Measurements from ENCODE around the gene RAPGEF4. TPM values are rescaled to one million over a fixed set of nuclear protein-coding genes. Genes with fewer than 3 reads are reported as not detected.

RAPGEF4 gene
- total and polyA plus RNA-seq, 2 of the 13 experiments (the other 11 are each of a cell fraction or from before 2014, with no cell fraction given): 0.78 to 0.91 TPM

DNA sequence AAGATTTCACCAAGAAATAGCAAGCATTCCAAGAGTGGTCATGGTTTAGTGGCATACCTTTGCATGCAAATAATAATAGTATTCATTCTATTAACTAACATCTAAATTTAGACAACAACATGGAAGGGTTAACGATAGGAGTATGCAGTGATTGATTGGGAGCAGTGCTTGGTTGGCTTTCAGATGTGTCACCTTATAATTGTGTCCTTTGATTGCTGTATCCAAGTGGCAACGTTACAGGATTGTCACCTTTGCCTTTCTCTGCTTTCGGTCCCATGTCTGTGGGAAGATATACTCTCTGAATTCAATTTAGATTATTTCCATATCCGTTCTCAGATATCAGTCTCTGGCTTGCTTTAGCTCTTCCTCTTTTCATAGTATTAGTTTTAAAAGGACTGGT is 187.2 kb downstream of the RAPGEF4 start:
- no peak for DNase-seq (ENCODE audit: low spot score)

More for the DNA sequence above, 187.2 kb downstream of the RAPGEF4 start:
- WGBS (ENCODE audit: low lambda C conversion rate): 13% methylated on average over 4 of the region's 4 CpGs
- in situ Hi-C loops (cut with HindIII; ENCODE audit: extremely low pct_ligation_motif_present, low pct_unique_long_range_greater_than_20kb): no loop called here
- Histone ChIP-seq H3K27me3 (ENCODE audit: control insufficient read depth in 1 of 2, insufficient read depth in 2 of 2, low read length in 2 of 2) (peaks cover 0 to 13% of the 10 kb centered on the region in 2 experiments; a peak in 2 of 5 replicates), H3K9me3 (ENCODE audit: low read length) (no peaks in the 10 kb centered on the region), H3K79me2 (ENCODE audit: insufficient read depth, low read length) (no peaks in the 10 kb centered on the region), H3K4me1 (ENCODE audit: insufficient read depth, low read length) (no peaks in the 10 kb centered on the region), H4K20me1 (ENCODE audit: insufficient read depth, low read length) (no peaks in the 10 kb centered on the region), H3K27ac (ENCODE audit: extremely low read length, insufficient read depth, low read length) (no peak overlapping the region), H3K4me2 (ENCODE audit: low read depth, low read length) (no peak overlapping the region), H2AFZ (ENCODE audit: low read length) (no peak overlapping the region), H3K4me3 (replicated peaks in 1 of 3; ENCODE audit: insufficient read depth in 1 of 3, low read depth in 2 of 3, low read length in 3 of 3) (no peak overlapping the region), H3K36me3 (replicated peaks in 1 of 2; ENCODE audit: control insufficient read depth in 1 of 2, insufficient read depth in 2 of 2, low read length in 2 of 2) (no peaks in the 10 kb centered on the region), H3K9ac (ENCODE audit: insufficient read depth, low read depth, low read length) (no peak overlapping the region)
- TF ChIP-seq ZZZ3 (CRISPR knock-in tag; IDR thresholded peaks at IDR 0.05; ENCODE audit: borderline replicate concordance) (no peak), ZNF724P (CRISPR knock-in tag; IDR thresholded peaks at IDR 0.05; ENCODE audit: borderline replicate concordance) (no peak), ZNF572 (CRISPR knock-in tag; IDR thresholded peaks at IDR 0.05) (no peak), ZBTB4 (CRISPR knock-in tag; IDR thresholded peaks at IDR 0.05; ENCODE audit: borderline replicate concordance) (no peak), SIN3B (IDR thresholded peaks at IDR 0.05; ENCODE audit: low read length) (no peak)
- TF ChIP-seq, protein P1, sequence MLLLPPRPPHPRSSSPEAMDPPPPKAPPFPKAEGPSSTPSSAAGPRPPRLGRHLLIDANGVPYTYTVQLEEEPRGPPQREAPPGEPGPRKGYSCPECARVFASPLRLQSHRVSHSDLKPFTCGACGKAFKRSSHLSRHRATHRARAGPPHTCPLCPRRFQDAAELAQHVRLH (CRISPR knock-in tag; IDR thresholded peaks at IDR 0.05; ENCODE audit: borderline replicate concordance, low read depth): no peak
- TF ChIP-seq, protein P2, sequence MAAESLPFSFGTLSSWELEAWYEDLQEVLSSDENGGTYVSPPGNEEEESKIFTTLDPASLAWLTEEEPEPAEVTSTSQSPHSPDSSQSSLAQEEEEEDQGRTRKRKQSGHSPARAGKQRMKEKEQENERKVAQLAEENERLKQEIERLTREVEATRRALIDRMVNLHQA (CRISPR knock-in tag; IDR thresholded peaks at IDR 0.05): no peak
- ChIA-PET POLR2A (no interaction called here), CTCF (ENCODE audit: low intra/inter-chr PET ratio, low total read pairs) (no interaction called here)
- no peak for ATAC-seq
- FAIRE-seq: no peak
- intact Hi-C loops (cut with micrococcal nuclease; ENCODE audit: unreplicated experiment): no loop called here
- BruUV-seq (replicated peaks): no TSS peak

Measured in HepG2 (cell line).